Kidney epithelial cell (primary cell): ENCODE measurements around the gene KIAA0753. TPM values are rescaled to one million over a fixed set of nuclear protein-coding genes. Genes with fewer than 3 reads are reported as not detected.
A peak's percentile ranks its signal among the peaks of the same experiment; 100 is the strongest.

Experiments
- DNase-seq: peaks from one replicate; pipeline ENCODE4 v3.0.0-alpha.2; 2010; ENCODE audit warnings: low read depth
- H3K27me3 ChIP-seq: 2 replicates; pipeline ENCODE4 v1.6.0; 2011; ENCODE audit warnings: low read length; ENCODE audit not compliant: control insufficient read depth, insufficient read depth
- H3K36me3 ChIP-seq: 2 replicates; pipeline ENCODE4 v1.5.1; 2011; ENCODE audit warnings: low read length; ENCODE audit not compliant: control insufficient read depth, insufficient read depth
- H3K4me3 ChIP-seq: 2 replicates; pipeline ENCODE4 v1.5.1; 2011; ENCODE audit warnings: low read depth, mild to moderate bottlenecking, control low read depth, low read length
- CTCF ChIP-seq: IDR thresholded peaks from 2 replicates; pipeline ENCODE4 v1.5.1; 2011; ENCODE audit warnings: mild to moderate bottlenecking, moderate library complexity, low read length, control low read depth, inconsistent platforms; ENCODE audit not compliant: insufficient read depth, poor library complexity, severe bottlenecking
- total RNA-seq: library from RNA; depleted of rRNA; stranded (reverse); fragments of >200 nt; gene quantifications from 2 replicates; pipeline ENCODE4 v1.2.3, GENCODE V29; 2015

KIAA0753 gene
- total RNA-seq, 1 donor from 2014 or later, result 20.2 TPM

- no peak for DNase-seq
- Histone ChIP-seq H3K4me3 (no peak overlapping the region), H3K27me3 (no peaks in the 10 kb centered on the region), H3K36me3 (no peaks in the 10 kb centered on the region)
- TF ChIP-seq CTCF, result no peak
These were observed 16.6 kb downstream of the KIAA0753 start for GRCh38 chr17:6623941-6624340.

- H3K36me3 ChIP-seq, result no peaks in the 10 kb centered on the region
These were observed 29.3 kb downstream of the KIAA0753 start for GRCh38 chr17:6611231-6611630.

GRCh38 chr17:6610011-6610410 lies 30.5 kb downstream of the KIAA0753 start:
- no peak overlapping the region for H3K4me3 ChIP-seq
- DNase-seq, result no peak
- no peaks in the 10 kb centered on the region for H3K36me3 ChIP-seq
- TF ChIP-seq CTCF, result no peak
- no peaks in the 10 kb centered on the region for H3K27me3 ChIP-seq

More at GRCh38 chr17:6611231-6611630, 29.3 kb downstream of the KIAA0753 start:
- no peak for DNase-seq
- TF ChIP-seq CTCF, result no peak
- Histone ChIP-seq H3K4me3 (no peak overlapping the region), H3K27me3 (no peaks in the 10 kb centered on the region)

- DNase-seq, result peak; percentile 45
- TF ChIP-seq CTCF, result no peak
- H3K36me3 ChIP-seq, result no peaks in the 10 kb centered on the region
- no peaks in the 10 kb centered on the region for H3K27me3 ChIP-seq
- no peak overlapping the region for H3K4me3 ChIP-seq
These were observed 32.2 kb downstream of the KIAA0753 start for GRCh38 chr17:6608321-6608720.

GRCh38 chr17:6605142-6605541 lies 35.4 kb downstream of the KIAA0753 start:
- H3K36me3 ChIP-seq, result no peaks in the 10 kb centered on the region

More at GRCh38 chr17:6605142-6605541, 35.4 kb downstream of the KIAA0753 start:
- no peaks in the 10 kb centered on the region for H3K27me3 ChIP-seq
- H3K4me3 ChIP-seq, result no peak overlapping the region
- no peak for TF ChIP-seq CTCF
- no peak for DNase-seq
